GM12892 (cell line): Measurements from ENCODE around the gene GALNT9.

Experiments used
- DNase-seq: peaks from one replicate; pipeline ENCODE4 v3.0.0; 2011; ENCODE audit not compliant: insufficient read length
- FAIRE-seq: peaks from 2 replicates; lab custom pipeline; 2011; peaks lifted over from hg19 to GRCh38; lab: Jason Lieb, UNC
- POLR2A ChIP-seq: IDR thresholded peaks from 2 replicates; pipeline ENCODE4 v1.6.1; 2011; ENCODE audit warnings: low read depth, low read length, control low read depth
- POLR2AphosphoS5 ChIP-seq: IDR thresholded peaks from 2 replicates; pipeline ENCODE4 v1.6.1; 2011; ENCODE audit warnings: low read depth, low read length, control low read depth
- TAF1 ChIP-seq: IDR thresholded peaks from 2 replicates; pipeline ENCODE4 v1.6.1; 2011; ENCODE audit warnings: low read depth, mild to moderate bottlenecking, control low read depth, low read length, borderline replicate concordance

GALNT9 gene

GRCh38 chr12:132319359-132319950 lies 9.9 kb downstream of the GALNT9 start:
- DNase-seq (no peak), FAIRE-seq (no peak)
- TF ChIP-seq POLR2A (no peak), POLR2AphosphoS5 (no peak), TAF1 (no peak)

- TF ChIP-seq POLR2AphosphoS5 (no peak), TAF1 (no peak), POLR2A (no peak)
- FAIRE-seq: no peak
- no peak for DNase-seq
These were observed 10.8 kb downstream of the GALNT9 start for GRCh38 chr12:132318618-132319033.

DNA sequence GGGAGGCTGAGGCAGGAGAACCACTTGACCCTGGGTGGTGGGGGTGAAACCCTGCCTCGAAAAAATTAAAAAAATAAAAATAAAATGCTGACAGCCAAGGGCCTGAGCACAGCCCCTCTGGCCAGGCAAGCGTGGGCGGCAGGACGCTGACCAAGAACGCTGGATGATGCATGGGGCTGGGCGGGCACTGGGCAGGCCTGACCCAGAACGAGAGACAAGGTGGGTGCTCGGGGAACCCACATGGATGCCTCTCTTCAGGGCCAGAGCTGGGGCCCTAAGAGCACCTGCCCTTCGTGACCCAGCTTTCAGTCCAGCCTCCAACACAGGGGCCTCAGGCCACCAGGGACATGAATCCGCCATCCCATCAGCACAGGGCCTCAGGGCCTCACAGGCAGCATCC lies 11.3 kb downstream of the GALNT9 start:
- TF ChIP-seq TAF1 (no peak), POLR2A (no peak), POLR2AphosphoS5 (no peak)
- DNase-seq (no peak), FAIRE-seq (no peak)

- FAIRE-seq (no peak), DNase-seq (no peak)
- no peak for TF ChIP-seq POLR2A
- no peak for TF ChIP-seq POLR2AphosphoS5
- no peak for TF ChIP-seq TAF1
These were observed 12.0 kb downstream of the GALNT9 start for GRCh38 chr12:132317233-132317938.

GRCh38 chr12:132316497-132317232 lies 12.7 kb downstream of the GALNT9 start:
- TF ChIP-seq TAF1 (no peak), POLR2AphosphoS5 (no peak), POLR2A (no peak)
- DNase-seq (no peak), FAIRE-seq (no peak)

GRCh38 chr12:132315951-132316350 lies 13.4 kb downstream of the GALNT9 start:
- no peak for DNase-seq
- TF ChIP-seq POLR2AphosphoS5: no peak
- TF ChIP-seq TAF1: no peak
- TF ChIP-seq POLR2A: no peak
- no peak for FAIRE-seq

DNA sequence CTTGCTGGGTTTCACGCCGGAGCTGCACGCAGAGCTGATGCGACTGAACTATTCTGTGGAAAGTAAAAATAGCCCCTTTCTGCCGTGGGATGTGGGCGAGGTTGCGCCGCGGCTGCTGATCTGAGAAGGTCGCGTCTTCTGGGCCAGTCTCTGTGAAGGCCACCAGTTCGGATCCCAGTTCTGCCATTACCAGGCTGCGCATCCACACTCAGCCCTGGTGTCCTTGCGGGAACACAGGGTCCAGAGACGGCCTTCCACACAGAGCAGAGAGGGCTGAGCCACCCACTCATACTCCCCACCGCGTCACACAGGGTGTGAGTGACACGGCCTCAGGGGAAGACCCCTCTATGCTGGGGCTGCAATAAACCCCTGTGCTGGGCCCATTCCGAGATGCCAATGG lies 13.9 kb downstream of the GALNT9 start:
- no peak for TF ChIP-seq TAF1
- no peak for TF ChIP-seq POLR2AphosphoS5
- FAIRE-seq: no peak
- no peak for DNase-seq

GRCh38 chr12:132314516-132315233 lies 14.7 kb downstream of the GALNT9 start:
- no peak for TF ChIP-seq TAF1
- no peak for TF ChIP-seq POLR2A
- TF ChIP-seq POLR2AphosphoS5: no peak
- FAIRE-seq (no peak), DNase-seq (no peak)

GRCh38 chr12:132314035-132314434 lies 15.4 kb downstream of the GALNT9 start:
- TF ChIP-seq TAF1 (no peak), POLR2A (no peak), POLR2AphosphoS5 (no peak)
- FAIRE-seq: no peak
- no peak for DNase-seq

GRCh38 chr12:132313182-132313581 lies 16.2 kb downstream of the GALNT9 start:
- no peak for FAIRE-seq
- no peak for DNase-seq
- TF ChIP-seq POLR2AphosphoS5: no peak
- no peak for TF ChIP-seq POLR2A
- no peak for TF ChIP-seq TAF1

DNA sequence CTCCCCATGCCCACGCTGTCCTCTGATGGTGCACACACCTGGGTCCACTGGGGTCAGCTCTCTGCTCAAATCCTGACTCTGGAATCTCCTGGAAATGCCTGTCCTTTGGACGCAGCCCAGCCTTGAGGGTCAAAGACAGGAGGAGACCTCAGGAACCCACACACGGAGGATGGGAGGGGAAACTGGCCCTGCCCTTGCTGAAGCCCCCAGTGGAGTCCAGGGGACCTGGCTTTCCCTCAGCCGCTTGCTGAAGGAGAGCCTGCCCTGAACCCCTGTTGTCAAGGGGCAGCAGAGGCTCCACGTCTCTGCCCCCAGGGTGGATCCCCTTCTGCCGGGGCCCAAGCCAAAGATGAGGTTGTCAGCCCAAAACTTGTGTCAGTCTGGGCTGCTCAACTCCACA lies 16.9 kb downstream of the GALNT9 start:
- FAIRE-seq (no peak), DNase-seq (no peak)
- TF ChIP-seq TAF1 (no peak), POLR2AphosphoS5 (no peak), POLR2A (no peak)
